GM12801 (cell line): Measurements from ENCODE around the gene AP1M2.

ENCODE experiments used
- CTCF ChIP-seq: IDR thresholded peaks from one replicate; pipeline ENCODE4 v1.5.1; 2011; ENCODE audit warnings: control low read depth; ENCODE audit not compliant: insufficient read length; ENCODE audit errors: extremely low read depth

Gene AP1M2

GRCh38 chr19:10577951-10578350, 9.2 kb downstream of the AP1M2 start:
- TF ChIP-seq CTCF, result no peak

- TF ChIP-seq CTCF, result no peak
Measured at GRCh38 chr19:10575011-10575716, 11.9 kb downstream of the AP1M2 start.

- no peak for TF ChIP-seq CTCF
Measured at GRCh38 chr19:10574462-10574861, 12.7 kb downstream of the AP1M2 start.

GRCh38 chr19:10568826-10569651, 18.1 kb downstream of the AP1M2 start, which contains the start of gene CDKN2D:
TSS of gene CDKN2D (minus strand) at chr19:10568979. CDS start at chr19:10568653, 326 bp downstream.
- TF ChIP-seq CTCF, result no peak

GRCh38 chr19:10568062-10568825, 18.9 kb downstream of the AP1M2 start:
- no peak for TF ChIP-seq CTCF

GRCh38 chr19:10567656-10568055, 19.5 kb downstream of the AP1M2 start:
- TF ChIP-seq CTCF, result no peak

- no peak for TF ChIP-seq CTCF
Measured at GRCh38 chr19:10566658-10567410, 20.3 kb downstream of the AP1M2 start.
